GM19455 (cell line): Measurements from ENCODE around the gene ETHE1.
A peak's percentile ranks its signal among the peaks of the same experiment; 100 is the strongest.

Experiments used
- ATAC-seq: cut with Tn5 transposase; IDR thresholded peaks from one replicate; pipeline ENCODE4 v1.9.1; 2021; ENCODE audit not compliant: unreplicated experiment

ETHE1 gene, protein sequence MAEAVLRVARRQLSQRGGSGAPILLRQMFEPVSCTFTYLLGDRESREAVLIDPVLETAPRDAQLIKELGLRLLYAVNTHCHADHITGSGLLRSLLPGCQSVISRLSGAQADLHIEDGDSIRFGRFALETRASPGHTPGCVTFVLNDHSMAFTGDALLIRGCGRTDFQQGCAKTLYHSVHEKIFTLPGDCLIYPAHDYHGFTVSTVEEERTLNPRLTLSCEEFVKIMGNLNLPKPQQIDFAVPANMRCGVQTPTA

DNA sequence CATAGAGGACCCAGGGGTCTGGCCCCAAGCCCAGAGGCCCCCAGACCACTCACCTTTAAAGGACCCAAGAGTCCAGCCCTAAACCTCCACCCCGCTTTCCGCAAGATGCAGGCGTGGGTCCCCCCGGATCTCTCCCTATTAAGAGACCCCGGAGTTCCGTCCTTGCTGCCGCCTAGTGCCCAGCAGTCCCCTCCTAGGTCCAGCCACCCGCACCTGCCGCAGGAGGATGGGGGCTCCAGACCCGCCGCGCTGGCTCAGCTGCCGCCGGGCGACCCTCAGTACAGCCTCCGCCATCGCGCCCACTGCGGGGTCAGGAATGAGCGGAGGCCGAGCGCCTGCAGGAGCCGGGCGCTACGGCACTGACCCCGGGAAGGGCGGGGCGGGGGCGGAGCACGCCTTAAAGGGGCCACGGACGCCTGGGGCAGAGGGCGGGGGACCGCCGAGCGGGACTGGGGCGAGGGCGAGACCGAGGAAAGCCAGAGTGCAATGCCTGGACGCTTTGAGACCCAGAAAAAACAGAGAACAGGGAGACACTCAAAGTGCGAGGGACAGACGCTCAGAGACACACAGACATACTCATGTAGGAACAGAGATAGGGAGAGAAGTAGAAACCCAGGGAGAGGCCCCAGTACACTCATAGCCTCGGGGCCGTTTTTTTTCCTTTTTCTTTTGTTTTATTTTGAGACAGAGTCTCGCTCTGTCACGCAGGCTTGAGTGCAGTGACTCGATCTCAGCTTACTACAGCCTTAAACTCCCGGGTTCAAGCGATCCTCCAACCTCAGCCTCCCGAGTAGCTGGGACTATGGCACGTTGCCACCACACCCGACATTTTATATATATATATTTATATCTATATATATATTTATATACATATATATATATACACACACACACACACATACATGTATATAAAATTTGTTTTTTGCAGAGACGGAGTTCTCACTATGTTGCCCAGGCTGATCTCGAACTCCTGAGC is at the start of gene ETHE1:
ETHE1 (minus strand) TSS at position 318 of the 976 bp plus-strand sequence; CDS start at position 294, 24 bp downstream.
- peak; percentile 65 for ATAC-seq

DNA sequence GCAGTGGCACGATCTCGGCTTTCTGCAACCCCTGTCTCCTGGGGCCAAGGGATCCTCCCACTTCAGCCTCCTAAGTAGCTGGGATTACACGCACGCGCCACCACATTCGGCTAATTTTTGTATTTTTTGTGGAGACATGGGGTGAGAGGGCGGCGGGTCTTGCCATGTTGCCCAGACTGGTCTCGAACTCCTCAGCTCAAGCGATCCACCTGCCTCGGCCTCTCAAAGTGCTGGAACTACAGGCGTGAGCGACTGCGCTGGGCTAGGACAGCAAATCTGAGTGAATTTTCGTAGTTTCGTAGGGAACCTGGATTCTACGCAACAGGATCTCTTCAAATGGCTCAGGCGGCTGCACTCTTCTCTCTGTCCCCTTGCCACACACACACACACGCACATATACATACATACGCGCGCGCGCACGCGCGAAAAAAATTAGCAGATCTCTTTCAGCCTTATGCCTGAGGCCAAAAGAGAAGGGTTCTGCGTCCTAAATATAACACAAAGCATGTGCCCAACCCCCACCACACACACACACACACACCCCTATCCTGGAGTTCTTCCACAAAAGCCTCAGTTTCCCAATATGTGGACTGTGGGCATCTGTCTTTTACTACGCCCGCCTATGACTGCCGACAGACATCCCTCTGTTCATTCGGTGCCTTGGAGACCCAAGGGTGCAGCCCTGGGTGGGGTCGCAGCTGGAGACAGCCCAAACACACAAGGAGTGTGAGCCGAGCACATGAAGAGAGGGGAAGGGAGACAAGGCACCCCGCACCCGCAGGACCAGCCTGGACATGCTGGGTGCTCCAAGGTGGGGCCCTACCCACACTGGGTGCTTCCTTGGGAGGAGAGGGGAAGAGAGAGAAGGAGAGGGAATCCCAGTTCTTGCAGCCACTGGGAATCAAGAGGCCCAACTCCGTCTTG is 49.2 kb upstream of the ETHE1 start:
- ATAC-seq, result peak; percentile 3

DNA sequence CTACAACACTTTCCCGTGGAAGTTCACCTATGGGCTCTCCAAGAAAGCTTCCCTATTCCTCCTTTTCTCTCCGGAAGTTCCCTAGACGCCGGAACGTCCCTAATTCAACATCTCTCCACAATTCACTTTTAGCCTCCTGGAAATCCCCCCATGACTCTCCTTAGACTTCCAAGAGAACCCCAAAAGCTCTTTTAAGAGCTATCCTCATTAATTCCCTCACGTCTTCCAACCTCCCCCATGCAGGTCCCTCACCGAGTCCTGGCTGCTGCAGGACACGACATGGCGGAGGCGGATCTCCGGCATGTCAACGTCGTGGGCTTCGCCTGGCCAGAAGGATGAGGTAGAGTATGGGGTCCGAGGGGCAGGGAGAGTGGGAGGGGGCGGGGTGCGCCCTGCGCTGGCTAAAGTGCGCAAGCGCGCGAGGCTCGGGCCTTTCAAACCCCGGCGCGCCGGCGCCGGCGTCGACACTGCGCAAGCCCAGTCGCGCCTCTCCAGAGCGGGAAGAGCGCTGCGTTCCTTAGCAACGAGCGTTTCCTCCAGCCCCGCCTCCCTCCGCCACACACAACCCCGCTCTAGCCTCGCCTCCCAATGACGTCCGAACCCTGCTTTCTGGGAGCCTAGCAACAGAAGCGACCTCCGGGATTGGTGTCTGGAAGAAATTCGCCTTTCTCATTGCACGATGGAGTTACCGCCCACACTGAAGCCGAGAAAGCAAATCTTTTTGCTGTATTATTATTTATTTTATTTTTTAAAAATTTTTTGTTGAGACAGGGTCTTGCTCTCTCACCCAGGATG is 48.4 kb upstream of the ETHE1 start, which contains the start of the genes PINLYP and XRCC1:
PINLYP (plus strand) TSS at position 646 of the 795 bp plus-strand sequence. CDS start 1,391 bp downstream, outside the sequence.
XRCC1 (minus strand) TSS at position 372 of the 795 bp plus-strand sequence; CDS start at position 303, 69 bp downstream.
- ATAC-seq, result peak; percentile 95

DNA sequence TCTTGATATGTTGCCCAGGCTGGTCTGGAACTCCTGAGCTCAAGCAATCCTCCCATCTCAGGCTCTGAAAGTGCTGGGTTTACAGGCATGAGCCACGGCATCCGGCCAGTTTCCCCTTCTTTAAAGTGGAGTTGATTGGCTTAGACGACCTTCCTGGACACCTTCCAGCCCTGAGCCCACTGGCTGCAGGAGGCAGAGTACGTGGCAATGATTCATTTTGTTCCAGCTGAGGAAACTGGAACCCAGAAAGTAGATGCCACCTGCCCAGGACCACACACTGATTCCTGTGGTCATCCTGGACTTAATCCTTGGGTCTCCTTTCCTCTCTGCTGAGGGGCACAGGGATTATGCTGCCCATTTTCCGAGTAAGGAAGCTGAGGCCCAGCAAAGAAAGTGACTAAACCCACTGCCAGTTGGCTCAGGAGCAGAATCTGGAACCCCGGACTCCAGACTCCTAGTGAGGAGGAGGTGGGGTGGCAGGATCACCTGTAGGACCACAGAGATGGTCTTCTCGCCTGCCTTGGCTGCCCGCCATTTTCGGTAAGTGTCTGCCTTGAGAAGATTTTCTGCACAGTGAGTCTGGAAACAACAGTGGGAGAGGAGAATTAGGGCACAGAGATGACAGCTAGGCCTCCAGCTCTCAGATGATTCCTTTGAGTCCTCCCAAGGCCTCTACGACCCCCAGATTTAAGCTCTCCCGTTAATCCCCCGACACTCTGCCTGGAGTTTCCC is 47.6 kb upstream of the ETHE1 start:
- no peak for ATAC-seq

DNA sequence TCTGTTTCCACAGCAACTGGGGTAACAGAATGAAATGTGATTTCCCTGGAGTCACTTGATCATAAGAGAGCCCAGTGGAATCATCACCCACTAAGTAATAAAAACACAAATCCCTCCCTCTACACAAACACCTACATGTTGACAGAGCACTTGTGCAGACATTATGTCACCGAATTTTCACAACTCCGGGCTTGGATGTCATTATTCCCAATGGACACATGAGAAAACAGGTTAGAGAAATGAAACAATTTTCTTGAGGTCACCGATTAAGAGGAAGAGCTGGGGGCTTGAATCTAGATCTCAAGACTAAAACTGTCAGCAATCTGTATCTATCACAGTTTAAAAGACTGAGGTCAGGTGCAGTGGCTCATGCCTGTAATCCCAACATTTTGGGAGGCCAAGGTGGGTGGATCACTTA is 45.2 kb upstream of the ETHE1 start:
- no peak for ATAC-seq

DNA sequence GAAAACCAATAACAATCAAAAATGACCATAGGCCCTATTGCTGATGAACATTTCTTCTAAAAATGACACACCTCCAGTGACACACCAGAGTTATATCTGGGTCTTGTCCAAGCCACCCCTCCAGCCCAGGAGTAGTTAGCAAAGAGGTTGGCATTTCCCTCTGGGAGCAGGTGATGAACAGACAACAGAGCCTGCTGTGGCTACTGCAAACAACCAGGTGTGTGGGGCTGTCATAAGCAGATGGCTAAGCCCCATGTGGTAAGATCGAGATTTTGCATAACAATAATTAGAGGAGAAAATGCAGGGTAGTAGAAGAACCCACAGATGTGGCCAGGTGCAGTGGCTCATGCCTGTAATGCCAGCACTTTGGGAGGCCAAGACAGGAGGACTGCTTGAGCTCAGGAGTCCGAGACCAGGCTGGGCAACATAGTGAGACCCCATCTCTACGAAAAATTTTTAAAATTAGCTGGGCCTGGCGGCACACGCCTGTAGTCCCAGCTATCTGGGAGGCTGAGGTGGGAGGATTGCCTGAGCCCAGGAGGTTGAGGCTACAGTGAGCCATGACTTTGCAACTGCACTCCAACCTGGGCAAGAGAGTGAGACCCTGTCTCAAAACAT is 43.3 kb upstream of the ETHE1 start:
- ATAC-seq, result no peak

DNA sequence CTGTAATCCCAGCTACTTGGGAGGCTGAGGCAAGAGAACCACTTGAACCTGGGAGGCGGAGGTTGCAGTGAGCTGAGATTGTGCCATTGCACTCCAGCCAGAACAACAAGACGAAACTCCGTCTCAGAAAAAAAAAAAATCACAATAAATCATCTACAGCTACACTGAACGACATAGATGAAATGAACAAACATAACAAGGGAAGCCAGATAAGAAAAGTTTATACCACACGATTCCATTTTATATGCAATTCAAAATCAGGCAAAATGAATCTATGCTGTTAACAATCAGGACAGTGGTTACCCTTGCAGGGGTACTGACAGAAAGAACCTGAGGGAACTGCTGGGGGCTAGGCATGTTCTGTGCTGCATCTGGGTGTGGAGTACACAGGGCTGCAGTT is 42.7 kb upstream of the ETHE1 start:
- no peak for ATAC-seq

DNA sequence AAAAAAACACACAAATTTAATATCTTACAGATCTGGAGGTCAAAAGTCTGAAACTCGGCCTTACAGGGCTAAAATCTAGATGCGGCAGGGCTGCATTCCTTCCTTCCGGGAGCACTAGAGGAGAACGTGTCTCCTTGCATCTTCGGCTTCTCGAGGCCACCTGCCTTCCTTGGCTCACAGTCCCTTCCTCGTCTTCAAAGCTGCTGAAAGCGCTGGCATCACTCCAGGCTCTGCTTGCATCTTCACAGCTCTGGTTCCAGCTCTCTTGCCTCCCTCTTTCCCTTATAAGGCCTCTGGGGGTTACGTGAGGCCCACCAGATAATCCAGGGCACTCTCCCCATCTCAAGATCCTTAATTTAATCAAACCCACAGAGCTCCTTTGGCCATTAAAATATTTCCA is 37.8 kb upstream of the ETHE1 start:
- no peak for ATAC-seq

DNA sequence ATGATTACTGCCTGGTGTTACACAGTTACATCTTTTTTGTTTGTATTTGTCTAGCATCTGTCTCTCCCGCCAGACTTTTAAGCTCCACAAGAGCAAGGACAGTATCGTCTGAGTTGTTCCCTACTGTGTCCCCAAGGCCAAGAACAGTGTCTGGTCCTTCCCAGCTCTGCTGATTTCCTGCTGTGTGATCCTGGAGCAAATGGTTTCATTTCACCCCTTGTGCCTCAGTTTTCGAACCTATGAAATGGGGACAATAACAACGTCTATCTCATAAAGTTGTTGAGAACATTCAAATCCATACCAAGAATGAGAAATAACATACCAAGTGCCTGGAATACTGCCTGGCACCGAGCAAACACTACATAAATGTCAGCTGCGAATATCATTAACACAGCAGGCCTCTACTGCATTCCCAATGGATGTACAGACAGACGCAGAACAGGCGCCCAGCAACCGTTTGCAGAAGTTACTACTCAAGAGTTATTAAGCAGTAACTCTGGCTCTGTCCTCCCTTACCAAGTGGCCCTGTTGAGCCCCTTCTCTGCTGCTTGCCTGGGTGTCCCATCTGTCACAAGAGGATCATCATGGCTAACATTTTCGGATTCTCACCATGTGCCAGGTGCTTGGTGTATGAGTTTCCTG is 36.9 kb upstream of the ETHE1 start:
- ATAC-seq, result no peak

DNA sequence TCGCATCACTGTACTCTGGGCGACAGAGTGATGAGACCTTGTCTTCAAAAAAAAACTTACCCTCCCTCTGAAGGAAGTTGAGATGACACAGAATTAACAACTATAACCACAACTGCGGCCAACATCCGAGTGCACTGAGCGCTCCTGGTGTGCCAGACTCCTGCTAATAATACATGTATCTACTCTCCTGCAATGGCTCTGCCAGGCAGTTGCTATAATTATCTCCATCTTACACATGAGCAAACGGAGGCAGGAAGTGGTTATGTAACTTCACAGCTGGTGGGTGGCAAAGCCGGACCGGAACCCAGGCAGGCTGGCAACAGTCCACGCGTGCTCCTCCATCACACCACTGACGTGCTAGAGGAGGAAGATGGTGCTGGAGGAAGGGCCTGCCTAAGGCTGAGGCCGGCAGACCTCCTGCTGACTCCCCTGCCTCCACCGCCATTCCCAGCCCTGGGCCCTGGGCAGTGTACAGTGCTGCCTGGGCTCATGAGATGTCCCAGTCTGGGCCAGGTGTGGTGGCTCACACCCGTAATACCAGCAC is 35.8 kb upstream of the ETHE1 start:
- peak; percentile 45 for ATAC-seq

DNA sequence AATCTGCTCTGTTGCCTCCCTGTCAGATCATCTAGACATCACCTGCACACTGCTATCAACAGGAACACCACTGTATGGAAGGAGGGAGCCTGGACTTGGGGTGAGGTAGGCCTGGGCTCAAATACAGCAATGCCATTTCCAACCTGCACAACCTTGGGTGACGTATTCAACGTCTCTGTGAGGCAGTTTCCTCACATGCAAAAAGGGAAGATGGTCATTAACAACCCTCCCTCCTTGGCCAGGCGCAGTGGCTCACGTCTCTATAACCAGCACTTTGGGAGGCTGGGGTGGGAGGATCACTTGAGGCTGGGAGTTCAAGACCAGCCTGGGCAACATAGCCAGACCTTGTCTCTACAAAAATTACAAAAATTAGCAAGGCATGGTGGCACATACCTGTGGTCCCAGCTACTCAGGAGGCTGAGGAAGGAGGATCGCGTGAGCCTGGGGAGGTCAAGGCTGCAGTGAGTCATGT is 35.3 kb upstream of the ETHE1 start:
- ATAC-seq, result no peak

DNA sequence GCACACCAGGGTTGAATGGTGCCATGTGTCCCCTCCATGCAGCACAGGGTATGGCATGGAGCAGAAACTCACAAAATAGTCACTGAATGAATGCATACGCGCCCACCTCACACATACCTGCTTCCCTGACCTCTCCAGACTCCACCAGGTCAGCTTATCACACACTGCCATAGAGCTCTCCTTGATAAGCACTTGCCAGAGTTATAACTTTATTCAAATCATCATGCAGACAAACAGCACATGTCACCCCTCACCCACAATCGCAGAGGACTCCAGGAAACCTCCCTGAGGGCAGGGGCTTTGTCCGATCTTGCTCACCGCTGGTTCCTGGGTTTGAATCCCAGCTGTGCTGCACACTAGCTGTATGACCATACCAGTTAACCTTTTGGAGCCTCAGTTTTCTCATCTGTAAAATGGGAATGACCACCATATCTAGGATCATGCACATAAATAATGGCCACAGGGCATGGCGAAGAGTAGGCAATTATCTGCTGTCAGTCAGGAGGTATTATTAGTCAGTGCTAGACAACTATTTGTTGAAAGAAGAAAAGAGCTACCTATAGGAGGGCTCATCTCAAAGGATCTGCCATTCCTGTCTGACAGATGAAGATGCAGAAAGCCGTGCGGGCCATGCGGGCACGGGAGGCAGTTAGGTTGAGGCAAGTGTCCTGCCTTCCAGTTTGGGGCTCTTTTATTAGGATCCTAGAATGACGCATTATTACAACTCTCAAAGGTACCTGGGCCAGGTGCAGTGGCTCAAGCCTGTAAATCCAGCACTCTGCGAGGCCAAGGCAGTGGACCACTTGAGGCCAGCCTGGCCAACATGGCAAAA is 34.4 kb upstream of the ETHE1 start:
- no peak for ATAC-seq

DNA sequence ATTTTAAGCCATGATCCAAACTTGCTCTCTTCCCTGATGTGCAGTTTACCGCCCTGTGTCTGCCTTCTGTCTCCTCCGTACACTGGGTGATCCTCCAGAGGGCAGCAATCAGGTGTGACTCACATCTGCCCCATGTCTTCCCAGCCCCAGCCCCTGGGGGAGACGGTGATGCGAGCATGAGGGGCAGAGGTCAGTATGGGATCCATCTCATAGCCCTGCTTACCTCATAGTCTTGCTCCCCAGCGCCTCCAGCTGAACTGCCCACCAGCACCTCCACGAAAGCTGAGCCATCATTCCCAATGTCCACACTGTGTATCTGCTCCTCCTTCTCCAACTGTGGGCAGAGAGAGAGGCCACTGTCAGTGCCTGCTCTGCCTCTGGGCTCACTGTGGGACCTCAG is 33.7 kb upstream of the ETHE1 start:
- no peak for ATAC-seq

DNA sequence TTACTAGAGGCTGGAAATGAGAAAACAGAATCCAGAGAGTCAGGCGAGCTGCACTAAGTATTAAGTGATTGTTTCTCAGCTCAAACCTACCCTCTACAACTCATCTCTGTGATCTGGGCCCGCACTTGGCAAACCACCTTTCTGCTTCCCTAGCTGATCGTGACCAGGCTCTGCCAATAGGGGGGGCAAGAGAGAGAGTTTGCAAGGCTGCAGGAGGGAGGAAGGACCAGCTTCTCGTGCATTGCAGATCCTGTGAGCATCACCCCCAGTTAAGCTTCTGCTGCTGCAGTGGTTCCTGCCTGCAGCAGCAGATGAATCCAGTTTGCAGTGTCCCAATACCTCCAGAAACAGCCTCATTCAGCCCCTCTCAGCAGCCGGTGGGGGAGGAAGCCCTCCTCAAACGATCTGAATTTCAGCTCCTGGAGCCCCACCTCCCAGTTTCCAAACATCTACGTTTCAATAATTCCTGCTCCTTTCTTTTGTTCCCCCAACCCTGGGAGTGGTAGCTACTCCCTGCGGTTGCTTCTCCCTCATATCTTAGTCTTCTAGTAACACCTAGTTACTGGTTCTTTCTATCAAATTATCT is 28.3 kb upstream of the ETHE1 start:
- no peak for ATAC-seq

DNA sequence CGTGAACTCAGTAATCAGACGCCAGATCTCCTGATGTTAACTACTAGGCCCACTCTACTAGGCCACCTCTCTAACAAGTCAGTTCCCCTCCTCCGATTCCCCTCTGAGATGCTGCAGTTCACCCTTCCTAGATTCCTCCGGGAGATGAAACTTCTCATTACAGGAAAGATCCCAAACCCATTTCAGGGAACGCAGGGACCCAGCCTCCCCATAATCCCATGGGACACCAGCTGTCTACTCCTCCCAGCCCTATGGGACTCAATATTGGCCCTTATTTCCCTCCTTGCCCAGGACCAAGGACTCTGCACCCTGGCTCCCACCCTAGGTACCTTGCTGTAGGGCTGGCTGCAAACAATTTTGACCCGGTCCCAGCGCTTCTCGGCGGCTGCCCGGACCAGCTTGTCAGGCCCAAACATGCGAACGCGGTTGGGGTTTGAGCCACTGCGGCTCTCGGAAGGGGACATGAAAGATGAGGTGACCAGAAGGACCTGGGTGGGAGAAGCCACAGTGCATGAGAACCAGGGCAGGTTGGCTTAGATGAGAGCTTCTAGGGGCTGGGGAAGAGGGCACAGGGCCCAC is 27.4 kb upstream of the ETHE1 start:
- no peak for ATAC-seq

DNA sequence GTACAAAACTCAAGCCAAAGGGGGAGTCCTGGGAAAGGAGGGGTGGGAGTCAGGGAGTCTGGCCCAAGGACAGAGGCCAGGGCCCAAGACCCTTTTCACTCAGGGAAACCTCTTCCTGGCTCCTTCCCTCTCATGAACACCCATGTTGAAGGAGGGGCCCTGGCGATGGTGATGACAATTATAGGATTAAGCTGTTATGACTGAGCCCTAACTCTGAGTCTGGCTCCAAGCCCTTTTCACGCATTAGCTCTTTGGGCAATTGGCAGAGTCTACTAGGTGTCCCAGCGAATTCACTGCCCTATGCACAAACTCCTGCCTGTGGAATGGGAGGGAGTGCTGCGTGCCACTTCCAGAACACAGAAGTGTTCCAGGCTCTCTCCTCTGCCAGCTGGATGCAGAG is 26.7 kb upstream of the ETHE1 start:
- no peak for ATAC-seq
